ENCODE measurements around the gene STAMBP.
A peak's percentile ranks its signal among the peaks of the same experiment; 100 is the strongest.

STAMBP gene

GRCh38 chr2:73892631-73893329 is 64.0 kb downstream of the STAMBP start, which contains the start of gene ACTG2:
ACTG2 (plus strand) TSS chr2:73893008; CDS start chr2:73901312, 8,304 bp downstream.
- H3K79me2 ChIP-seq (ENCODE audit: low read length), result peaks cover 36% of the 10 kb centered on the region
- H3K9me3 ChIP-seq (ENCODE audit: insufficient read depth, low read length), result no peaks in the 10 kb centered on the region
- peaks cover 33% of the 10 kb centered on the region for H3K4me1 ChIP-seq (ENCODE audit: low read length)
- peak within 1 kb of the TSS; percentile 78 for H3K4me3 ChIP-seq (ENCODE audit: low read length)
- H4K20me1 ChIP-seq (ENCODE audit: insufficient read depth, low read length), result peaks cover 33% of the 10 kb centered on the region
- H3K27me3 ChIP-seq (ENCODE audit: low read depth, low read length), result no peaks in the 10 kb centered on the region
- peak within 1 kb of the TSS; percentile 53 for H2AFZ ChIP-seq (ENCODE audit: low read depth, low read length)
- H3K4me2 ChIP-seq (ENCODE audit: low read length), result peak within 1 kb of the TSS; percentile 85
- H3K9ac ChIP-seq (ENCODE audit: low read length), result peak within 1 kb of the TSS; percentile 85
- H3K27ac ChIP-seq (ENCODE audit: low read length), result peak within 1 kb of the TSS; percentile 83
- TF ChIP-seq EZH2phosphoT487 (IDR thresholded peaks at IDR 0.05; ENCODE audit: low read depth) (no peak), CTCF (IDR thresholded peaks at IDR 0.05; ENCODE audit: low read depth, low read length) (no peak)
- peaks cover 12% of the 10 kb centered on the region for H3K36me3 ChIP-seq (replicated peaks; ENCODE audit: low read depth, low read length)

GRCh38 chr2:73893764-73894474 is 65.2 kb downstream of the STAMBP start:
- Histone ChIP-seq H3K9me3 (ENCODE audit: insufficient read depth, low read length) (no peaks in the 10 kb centered on the region), H3K4me1 (ENCODE audit: low read length) (peaks cover 33% of the 10 kb centered on the region), H3K4me2 (ENCODE audit: low read length) (peak overlapping the region; percentile 85), H3K36me3 (replicated peaks; ENCODE audit: low read depth, low read length) (peaks cover 12% of the 10 kb centered on the region), H4K20me1 (ENCODE audit: insufficient read depth, low read length) (peaks cover 37% of the 10 kb centered on the region), H2AFZ (ENCODE audit: low read depth, low read length) (no peak overlapping the region), H3K9ac (ENCODE audit: low read length) (peak overlapping the region; percentile 85), H3K27me3 (ENCODE audit: low read depth, low read length) (no peaks in the 10 kb centered on the region), H3K79me2 (ENCODE audit: low read length) (peaks cover 36% of the 10 kb centered on the region), H3K4me3 (ENCODE audit: low read length) (peak overlapping the region; percentile 78), H3K27ac (ENCODE audit: low read length) (peak overlapping the region; percentile 83)
- TF ChIP-seq CTCF (IDR thresholded peaks at IDR 0.05; ENCODE audit: low read depth, low read length) (no peak), EZH2phosphoT487 (IDR thresholded peaks at IDR 0.05; ENCODE audit: low read depth) (no peak)

- no peak overlapping the region for H3K9ac ChIP-seq (ENCODE audit: low read length)
These were observed 65.7 kb downstream of the STAMBP start for GRCh38 chr2:73894475-73894850.

More at GRCh38 chr2:73894475-73894850, 65.7 kb downstream of the STAMBP start:
- Histone ChIP-seq H3K4me3 (ENCODE audit: low read length) (peak overlapping the region; percentile 78), H3K79me2 (ENCODE audit: low read length) (peaks cover 36% of the 10 kb centered on the region), H3K27ac (ENCODE audit: low read length) (no peak overlapping the region), H2AFZ (ENCODE audit: low read depth, low read length) (no peak overlapping the region), H3K36me3 (replicated peaks; ENCODE audit: low read depth, low read length) (peaks cover 12% of the 10 kb centered on the region), H3K4me2 (ENCODE audit: low read length) (peak overlapping the region; percentile 85), H3K9me3 (ENCODE audit: insufficient read depth, low read length) (no peaks in the 10 kb centered on the region), H4K20me1 (ENCODE audit: insufficient read depth, low read length) (peaks cover 38% of the 10 kb centered on the region), H3K4me1 (ENCODE audit: low read length) (peaks cover 33% of the 10 kb centered on the region), H3K27me3 (ENCODE audit: low read depth, low read length) (no peaks in the 10 kb centered on the region)
- TF ChIP-seq CTCF (IDR thresholded peaks at IDR 0.05; ENCODE audit: low read depth, low read length) (no peak), EZH2phosphoT487 (IDR thresholded peaks at IDR 0.05; ENCODE audit: low read depth) (no peak)

Data from OCI-LY3 (cell line).